Measurements from ENCODE around the gene TMEM218. TPM values are rescaled to one million over a fixed set of nuclear protein-coding genes. Genes with fewer than 3 reads are reported as not detected.

TMEM218 gene
- total and polyA plus RNA-seq, 10 of the 15 experiments (the other 5 are each of a cell fraction or from before 2014, with no cell fraction given): 11.2 to 50.3 (median 28.8) TPM

GRCh38 chr11:125148743-125149142 lies 37.3 kb upstream of the TMEM218 start:
- TF ChIP-seq SREBF2 (IDR thresholded peaks at IDR 0.05; ENCODE audit: low read length) (no peak), ZNF592 (IDR thresholded peaks at IDR 0.05) (no peak), NKRF (conservative IDR thresholded peaks at IDR 0.05) (no peak), IKZF2 (IDR thresholded peaks at IDR 0.05) (no peak), NFXL1 (IDR thresholded peaks at IDR 0.05; ENCODE audit: borderline replicate concordance) (no peak), ZSCAN29 (IDR thresholded peaks at IDR 0.05) (no peak), CHD2 (IDR thresholded peaks at IDR 0.05; ENCODE audit: borderline replicate concordance, low read depth, low read length) (no peak), CBX3 (IDR thresholded peaks at IDR 0.05; ENCODE audit: borderline replicate concordance, low read depth) (no peak)
- ATAC-seq (0 out of 3 replicates have a peak, but pooled peaks have one; percentile 21), DNase-seq (ENCODE audit: low read depth, low spot score) (no peak), FAIRE-seq (no peak)
- BruUV-seq (replicated peaks): no TSS peak
- Histone ChIP-seq H2AFZ (ENCODE audit: control insufficient read depth, low read depth, low read length) (no peak overlapping the region), H3K4me1 (ENCODE audit: control insufficient read depth, insufficient read depth, low read length) (no peaks in the 10 kb centered on the region), H3K27me3 (replicated peaks in 1 of 2; ENCODE audit: control insufficient read depth in 2 of 2, insufficient read depth in 2 of 2, low read length in 1 of 2) (peaks cover 2% of the 10 kb centered on the region in 2 experiments; a peak in 2 of 4 replicates), H3K79me2 (ENCODE audit: control insufficient read depth, insufficient read depth, low read length) (no peaks in the 10 kb centered on the region), H3K36me3 (ENCODE audit: control insufficient read depth in 2 of 2, insufficient read depth in 2 of 2, low read length in 1 of 2) (no peaks in the 10 kb centered on the region), H3K9me3 (replicated peaks; ENCODE audit: control insufficient read depth, insufficient read depth, low read length) (no peaks in the 10 kb centered on the region), H3K27ac (ENCODE audit: control insufficient read depth, insufficient read depth) (no peak overlapping the region), H3K9ac (ENCODE audit: control insufficient read depth, insufficient read depth, low read length) (no peak overlapping the region), H3K4me2 (ENCODE audit: control insufficient read depth, insufficient read depth) (no peak overlapping the region), H4K20me1 (ENCODE audit: control insufficient read depth, insufficient read depth) (no peaks in the 10 kb centered on the region), H3K4me3 (no peak overlapping the region)
- intact Hi-C loops (cut with micrococcal nuclease; ENCODE audit: unreplicated experiment): loop anchor here (10.0 kb wide), 1 partner anchor 264 kb away; no protein-coding TSS in a partner anchor
- SMC1A ChIA-PET (ENCODE audit: uncharacterized antibody, unreplicated experiment): interaction anchor here (1.2 kb wide), 1 partner anchor 58 kb away, joined by 4 read pairs; no protein-coding TSS in a partner anchor
- RAD21 ChIA-PET (ENCODE audit: unreplicated experiment): interaction anchor here (1.1 kb wide), 1 partner anchor 256 kb away, joined by 3 read pairs; no protein-coding TSS in a partner anchor
- WGBS (ENCODE audit: insufficient coverage, insufficient replicate concordance, low lambda C conversion rate, missing lambda C conversion rate): 31% methylated on average over 5 of the region's 5 CpGs
- POLR2A ChIA-PET: no interaction called here
- CTCF ChIA-PET: interaction anchor here (0.8 to 2.0 kb wide), 4 partner anchors 8 to 260 kb away, joined by 3 to 10 read pairs (median 4); no protein-coding TSS in a partner anchor
- in situ Hi-C loops (cut with MboI): loop anchor here (10.0 kb wide), 1 partner anchor 194 kb away; the partner anchor contains the start of gene CCDC15
